GM12878 (cell line): ENCODE measurements around the gene LIM2. TPM values are rescaled to one million over a fixed set of nuclear protein-coding genes. Genes with fewer than 3 reads are reported as not detected.

Experiments used
- ATAC-seq: fragments of 200-7000 bp; cut with Tn5 transposase; 3 replicates; pipeline ENCODE4 v1.9.1; 2020; ENCODE audit warnings: mild to moderate bottlenecking, moderate library complexity
- BruUV-seq: library from RNA; stranded (reverse); fragments of 400-500 nt; replicated peaks from 2 replicates; lab custom pipeline; 2021; lab: Mats Ljungman, UMichigan
- CTCF ChIA-PET: fragments of 300-600 bp; sonication (Branson Sonifier 250); formaldehyde crosslinking; extraction: SDS; loops from one replicate; lab custom pipeline; 2021; ENCODE audit warnings: inconsistent platforms; lab: Yijun Ruan, JAX
- POLR2A ChIA-PET: fragments of 350-600 bp; formaldehyde crosslinking; extraction: SDS; loops from one replicate; lab custom pipeline; 2021; ENCODE audit warnings: inconsistent platforms; lab: Charles Lee
- RAD21 ChIA-PET: fragments of 300-600 bp; sonication (Branson Sonifier 250); formaldehyde crosslinking; loops from one replicate; lab custom pipeline; 2023; ENCODE audit warnings: antibody characterized with exemption; ENCODE audit not compliant: unreplicated experiment; lab: Charles Lee
- SMC1A ChIA-PET: fragments of 300-600 bp; sonication (Branson Sonifier 250); formaldehyde crosslinking; loops from one replicate; lab custom pipeline; 2023; ENCODE audit not compliant: unreplicated experiment, uncharacterized antibody; lab: Charles Lee
- DNase-seq: peaks from one replicate; pipeline ENCODE4 v3.0.0-alpha.2; 2011; ENCODE audit warnings: low read depth, low spot score
- FAIRE-seq: peaks from 3 replicates; lab custom pipeline; 2011; peaks lifted over from hg19 to GRCh38; lab: Jason Lieb, UNC
- H2AFZ ChIP-seq: 2 replicates; pipeline ENCODE4 v1.6.0; 2011; ENCODE audit warnings: low read depth, low read length, control low read depth; ENCODE audit not compliant: control insufficient read depth
- H3K27ac ChIP-seq: 2 replicates; pipeline ENCODE4 v1.5.1; 2011; ENCODE audit warnings: control low read depth; ENCODE audit not compliant: control insufficient read depth, insufficient read depth
- H3K27me3 ChIP-seq, 2 experiments: replicated peaks in 1 of 2; 2 replicates each; pipeline versions ENCODE4 v1.6.0 to v1.6.1; 2011; ENCODE audit warnings: low read length in 1 of 2; ENCODE audit not compliant: control insufficient read depth in 2 of 2, insufficient read depth in 2 of 2
- H3K36me3 ChIP-seq, 2 experiments: 2 replicates each; pipeline ENCODE4 v1.5.1; 2011; ENCODE audit warnings: low read length in 1 of 2; ENCODE audit not compliant: control insufficient read depth in 2 of 2, insufficient read depth in 2 of 2
- H3K4me1 ChIP-seq: 2 replicates; pipeline ENCODE4 v1.6.1; 2011; ENCODE audit warnings: mild to moderate bottlenecking, low read length, moderate library complexity, mixed read lengths; ENCODE audit not compliant: control insufficient read depth, insufficient read depth
- H3K4me2 ChIP-seq: 2 replicates; pipeline ENCODE4 v1.6.0; 2011; ENCODE audit warnings: control low read depth; ENCODE audit not compliant: control insufficient read depth, insufficient read depth
- H3K4me3 ChIP-seq: fragments of 200-600 bp; sonication (generic); 2 replicates; pipeline ENCODE4 v1.5.1; 2016
- H3K79me2 ChIP-seq: 2 replicates; pipeline ENCODE4 v1.6.0; 2011; ENCODE audit warnings: low read length; ENCODE audit not compliant: control insufficient read depth, insufficient read depth
- H3K9ac ChIP-seq: 2 replicates; pipeline ENCODE4 v1.8.0; 2011; ENCODE audit warnings: low read length, control low read depth, mixed read lengths; ENCODE audit not compliant: control insufficient read depth, insufficient read depth
- H3K9me3 ChIP-seq: replicated peaks from 3 replicates; pipeline ENCODE4 v1.5.1; 2011; ENCODE audit warnings: mild to moderate bottlenecking, low read length; ENCODE audit not compliant: control insufficient read depth, insufficient read depth
- H4K20me1 ChIP-seq: 2 replicates; pipeline ENCODE4 v1.6.0; 2011; ENCODE audit not compliant: control insufficient read depth, insufficient read depth
- ATF7 ChIP-seq: fragments of 450-650 bp; IDR thresholded peaks from 2 replicates; pipeline ENCODE4 v1.6.1; 2016; ENCODE audit warnings: low read depth, mild to moderate bottlenecking
- BCL11A ChIP-seq: IDR thresholded peaks from 2 replicates; pipeline ENCODE4 v1.6.1; 2011; ENCODE audit warnings: low read depth, low read length
- BMI1 ChIP-seq: fragments of 450-650 bp; IDR thresholded peaks from 2 replicates; pipeline ENCODE4 v1.6.1; 2016; ENCODE audit warnings: mild to moderate bottlenecking, moderate library complexity, borderline replicate concordance
- DPF2 ChIP-seq: fragments of 450-650 bp; IDR thresholded peaks from 2 replicates; pipeline ENCODE4 v1.6.1; 2017; ENCODE audit warnings: mild to moderate bottlenecking
- KAT2A ChIP-seq: conservative IDR thresholded peaks from 2 replicates; pipeline ENCODE4 v1.6.1; 2011; ENCODE audit warnings: low read depth, low read length; ENCODE audit not compliant: control insufficient read depth
- NFYB ChIP-seq: IDR thresholded peaks from 2 replicates; pipeline ENCODE4 v1.6.1; 2011; ENCODE audit warnings: low read depth, mild to moderate bottlenecking, low read length, improper control_type of control experiment, moderate library complexity; ENCODE audit not compliant: insufficient read depth
- NR2C1 ChIP-seq: fragments of 450-650 bp; IDR thresholded peaks from 2 replicates; pipeline ENCODE4 v1.6.1; 2017; ENCODE audit warnings: antibody characterized with exemption, mild to moderate bottlenecking, moderate library complexity
- PAX8 ChIP-seq: fragments of 450-650 bp; IDR thresholded peaks from 2 replicates; pipeline ENCODE4 v1.6.1; 2017; ENCODE audit warnings: mild to moderate bottlenecking, moderate library complexity
- RAD51 ChIP-seq: fragments of 450-650 bp; IDR thresholded peaks from 2 replicates; pipeline ENCODE4 v1.6.1; 2016; ENCODE audit warnings: moderate library complexity, mild to moderate bottlenecking, inconsistent platforms
- RB1 ChIP-seq: fragments of 450-650 bp; formaldehyde crosslinking; IDR thresholded peaks from 2 replicates; pipeline ENCODE4 v1.6.1; 2017; ENCODE audit warnings: mild to moderate bottlenecking, borderline replicate concordance
- REST ChIP-seq: IDR thresholded peaks from 2 replicates; pipeline ENCODE4 v1.6.1; 2012; ENCODE audit warnings: mild to moderate bottlenecking, low read depth, low read length
- SIN3A ChIP-seq: IDR thresholded peaks from 2 replicates; pipeline ENCODE4 v1.6.1; 2012; ENCODE audit warnings: low read depth, low read length, improper control_type of control experiment
- WGBS: methylation state at CpG from one replicate; pipeline ENCODE4 v1.1.6; 2016; ENCODE audit warnings: low lambda C conversion rate; ENCODE audit not compliant: insufficient replicate concordance, insufficient coverage; ENCODE audit errors: missing lambda C conversion rate; 5-methylcytosine and 5-hydroxymethylcytosine counted together
- in situ Hi-C: fragments of 300-500 bp; cut with MboI; formaldehyde crosslinking; loops from 9 replicates; pipeline ENCODE4 v1.14.3; 2018; ENCODE audit warnings: mixed read lengths
- intact Hi-C: fragments of 100-400 bp; cut with micrococcal nuclease; formaldehyde crosslinking; loops from one replicate; pipeline ENCODE4 v1.14.2; 2022; ENCODE audit not compliant: unreplicated experiment
- polyA plus RNA-seq, 11 experiments: library from polyadenylated mRNA; depleted of rRNA in 4 of 11; unstranded in 6 of 11; stranded (reverse) in 5 of 11; fragments of >200 nt; fragmentation: Nextera tagmentation in 4 of 11; fragmentation: Illumina TruSeq in 1 of 11; extraction: Ambion mirVana in 4 of 11; extraction: Trizol in 1 of 11; gene quantifications; 1 replicate in 1 of 11; 2 replicates in 10 of 11; pipeline versions ENCODE4 v1.2.1 to v1.2.3, GENCODE V29; 2011 to 2016; ENCODE audit warnings: inconsistent platforms in 2 of 11, missing spikeins in 2 of 11, low read depth in 1 of 11
- total RNA-seq, 4 experiments: library from RNA; depleted of rRNA in 3 of 4; stranded (reverse); fragments of >200 nt in 3 of 4; fragmentation: Illumina TruSeq in 1 of 4; extraction: Trizol in 1 of 4; gene quantifications; 2 replicates each; pipeline versions ENCODE4 v1.2.1 to v1.2.3, GENCODE V29; 2013 to 2021
- TF ChIP-seq, protein P1 (sequence below): fragments of 450-650 bp; IDR thresholded peaks from 2 replicates; pipeline ENCODE4 v1.6.1; 2016; ENCODE audit warnings: mild to moderate bottlenecking
- TF ChIP-seq, protein P2 (sequence below): fragments of 450-650 bp; IDR thresholded peaks from 2 replicates; pipeline ENCODE4 v1.6.1; 2018; ENCODE audit warnings: mild to moderate bottlenecking, low read depth, moderate library complexity; ENCODE audit not compliant: partially characterized antibody

LIM2 gene
- total and polyA plus RNA-seq, 10 of the 15 experiments (the other 5 are each of a cell fraction or from before 2014, with no cell fraction given) = not detected

- H3K9ac ChIP-seq = no peak overlapping the region
- H3K4me3 ChIP-seq = no peak overlapping the region
- RAD21 ChIA-PET = no interaction called here
Measured at GRCh38 chr19:51415187-51415586, 27.4 kb upstream of the LIM2 start.

More at GRCh38 chr19:51415187-51415586, 27.4 kb upstream of the LIM2 start:
- no peak for ATAC-seq
- no peaks in the 10 kb centered on the region for H3K79me2 ChIP-seq
- no peaks in the 10 kb centered on the region for H4K20me1 ChIP-seq
- H3K4me2 ChIP-seq = no peak overlapping the region
- POLR2A ChIA-PET = interaction anchor here (0.6 kb wide), 1 partner anchor 10 kb away, joined by 3 read pairs; no protein-coding TSS in a partner anchor
- no peak overlapping the region for H3K27ac ChIP-seq
- SMC1A ChIA-PET = no interaction called here
- no peaks in the 10 kb centered on the region for H3K36me3 ChIP-seq
- 78% methylated on average over 12 of the region's 12 CpGs for WGBS
- TF ChIP-seq PAX8 = no peak
- TF ChIP-seq KAT2A = no peak
- no peak for TF ChIP-seq SIN3A
- no peak for TF ChIP-seq DPF2
- TF ChIP-seq NR2C1 = no peak
- no peak for TF ChIP-seq REST
- TF ChIP-seq, protein P1, sequence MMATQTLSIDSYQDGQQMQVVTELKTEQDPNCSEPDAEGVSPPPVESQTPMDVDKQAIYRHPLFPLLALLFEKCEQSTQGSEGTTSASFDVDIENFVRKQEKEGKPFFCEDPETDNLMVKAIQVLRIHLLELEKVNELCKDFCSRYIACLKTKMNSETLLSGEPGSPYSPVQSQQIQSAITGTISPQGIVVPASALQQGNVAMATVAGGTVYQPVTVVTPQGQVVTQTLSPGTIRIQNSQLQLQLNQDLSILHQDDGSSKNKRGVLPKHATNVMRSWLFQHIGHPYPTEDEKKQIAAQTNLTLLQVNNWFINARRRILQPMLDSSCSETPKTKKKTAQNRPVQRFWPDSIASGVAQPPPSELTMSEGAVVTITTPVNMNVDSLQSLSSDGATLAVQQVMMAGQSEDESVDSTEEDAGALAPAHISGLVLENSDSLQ = no peak
- no peak for TF ChIP-seq BCL11A
- TF ChIP-seq RAD51 = no peak
- TF ChIP-seq, protein P2, sequence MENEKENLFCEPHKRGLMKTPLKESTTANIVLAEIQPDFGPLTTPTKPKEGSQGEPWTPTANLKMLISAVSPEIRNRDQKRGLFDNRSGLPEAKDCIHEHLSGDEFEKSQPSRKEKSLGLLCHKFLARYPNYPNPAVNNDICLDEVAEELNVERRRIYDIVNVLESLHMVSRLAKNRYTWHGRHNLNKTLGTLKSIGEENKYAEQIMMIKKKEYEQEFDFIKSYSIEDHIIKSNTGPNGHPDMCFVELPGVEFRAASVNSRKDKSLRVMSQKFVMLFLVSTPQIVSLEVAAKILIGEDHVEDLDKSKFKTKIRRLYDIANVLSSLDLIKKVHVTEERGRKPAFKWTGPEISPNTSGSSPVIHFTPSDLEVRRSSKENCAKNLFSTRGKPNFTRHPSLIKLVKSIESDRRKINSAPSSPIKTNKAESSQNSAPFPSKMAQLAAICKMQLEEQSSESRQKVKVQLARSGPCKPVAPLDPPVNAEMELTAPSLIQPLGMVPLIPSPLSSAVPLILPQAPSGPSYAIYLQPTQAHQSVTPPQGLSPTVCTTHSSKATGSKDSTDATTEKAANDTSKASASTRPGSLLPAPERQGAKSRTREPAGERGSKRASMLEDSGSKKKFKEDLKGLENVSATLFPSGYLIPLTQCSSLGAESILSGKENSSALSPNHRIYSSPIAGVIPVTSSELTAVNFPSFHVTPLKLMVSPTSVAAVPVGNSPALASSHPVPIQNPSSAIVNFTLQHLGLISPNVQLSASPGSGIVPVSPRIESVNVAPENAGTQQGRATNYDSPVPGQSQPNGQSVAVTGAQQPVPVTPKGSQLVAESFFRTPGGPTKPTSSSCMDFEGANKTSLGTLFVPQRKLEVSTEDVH = no peak
- TF ChIP-seq BMI1 = no peak
- TF ChIP-seq RB1 = no peak
- TF ChIP-seq ATF7 = no peak
- no peak for TF ChIP-seq NFYB
- no peak for FAIRE-seq
- in situ Hi-C loops (no loop called here), intact Hi-C loops (no loop called here)
- H2AFZ ChIP-seq = no peak overlapping the region
- BruUV-seq = no TSS peak
- no peaks in the 10 kb centered on the region for H3K27me3 ChIP-seq
- no peak for DNase-seq
- no peaks in the 10 kb centered on the region for H3K9me3 ChIP-seq
- CTCF ChIA-PET = interaction anchor here (0.6 to 9.7 kb wide), 2 partner anchors 18 to 24 kb away, joined by 3 to 142 read pairs; no protein-coding TSS in a partner anchor
- H3K4me1 ChIP-seq = peaks cover 16% of the 10 kb centered on the region
